ENCODE data around the gene ATF6. TPM values are rescaled to one million over a fixed set of nuclear protein-coding genes. Genes with fewer than 3 reads are reported as not detected.
A peak's percentile ranks its signal among the peaks of the same experiment; 100 is the strongest.
"Not testable (repeated sequence)": the region's sequence is repeated elsewhere in the genome, so short reads cannot be mapped to it uniquely, and the experiment has no call there.

Gene ATF6
- total RNA-seq, 2 donors from 2014 or later = 17.9 to 19.9 TPM

- H3K4me1 ChIP-seq = peaks cover 0 to 15% of the 10 kb centered on the region in 2 donors
- TF ChIP-seq CTCF (IDR thresholded peaks at IDR 0.05) = no peak
Observed at GRCh38 chr1:161747801-161748200, 18.3 kb upstream of the ATF6 start.

GRCh38 chr1:161749509-161750407 lies 16.4 kb upstream of the ATF6 start, which contains the start of gene DUSP12:
TSS of gene DUSP12 (plus strand) at chr1:161749786. CDS start at chr1:161749802, 16 bp downstream.
- no peaks in the 10 kb centered on the region for H3K27me3 ChIP-seq
- no peak for TF ChIP-seq CTCF (IDR thresholded peaks at IDR 0.05)
- peaks cover 0 to 15% of the 10 kb centered on the region in 2 donors for H3K4me1 ChIP-seq
- H3K4me3 ChIP-seq = peak within 1 kb of the TSS; percentile 71 to 77
- H3K36me3 ChIP-seq = peaks cover 27% of the 10 kb centered on the region
- H3K27ac ChIP-seq = peak within 1 kb of the TSS; percentile 82 to 85
- H3K9me3 ChIP-seq = no peaks in the 10 kb centered on the region
- peak; percentile 94 for DNase-seq (ENCODE audit: low spot score)

More at GRCh38 chr1:161747801-161748200, 18.3 kb upstream of the ATF6 start:
- Histone ChIP-seq H3K9me3 (no peaks in the 10 kb centered on the region), H3K27ac (no peak overlapping the region), H3K36me3 (peaks cover 7% of the 10 kb centered on the region), H3K27me3 (no peaks in the 10 kb centered on the region), H3K4me3 (no peak overlapping the region)
- no peak for DNase-seq (ENCODE audit: low spot score)

- H3K36me3 ChIP-seq = peaks cover 5% of the 10 kb centered on the region
- peaks cover 0 to 21% of the 10 kb centered on the region in 2 donors for H3K4me1 ChIP-seq
- no peaks in the 10 kb centered on the region for H3K27me3 ChIP-seq
- DNase-seq (ENCODE audit: low spot score) = no peak
- TF ChIP-seq CTCF (IDR thresholded peaks at IDR 0.05) = peak in 1 of 2 donors; percentile 48
- H3K27ac ChIP-seq = no peak overlapping the region
- H3K4me3 ChIP-seq = no peak overlapping the region
- H3K9me3 ChIP-seq = no peaks in the 10 kb centered on the region
Observed at GRCh38 chr1:161763522-161764098, 2.5 kb upstream of the ATF6 start.

GRCh38 chr1:161768461-161768860 lies 2.3 kb downstream of the ATF6 start:
- no peaks in the 10 kb centered on the region for H3K9me3 ChIP-seq
- no peak for TF ChIP-seq CTCF (IDR thresholded peaks at IDR 0.05)
- H3K27me3 ChIP-seq = no peaks in the 10 kb centered on the region
- no peak for DNase-seq (ENCODE audit: low spot score)
- H3K4me3 ChIP-seq = no peak overlapping the region
- no peaks in the 10 kb centered on the region for H3K36me3 ChIP-seq
- H3K4me1 ChIP-seq = peaks cover 0 to 35% of the 10 kb centered on the region in 2 donors
- H3K27ac ChIP-seq = no peak overlapping the region

- Histone ChIP-seq H3K4me3 (no peak overlapping the region), H3K4me1 (peaks cover 0 to 35% of the 10 kb centered on the region in 2 donors)
- DNase-seq (ENCODE audit: low spot score) = no peak
Observed at GRCh38 chr1:161768986-161769672, 3.0 kb downstream of the ATF6 start.

GRCh38 chr1:161769673-161770045 lies 3.5 kb downstream of the ATF6 start:
- H3K36me3 ChIP-seq; H3K27ac ChIP-seq; DNase-seq (ENCODE audit: low spot score); H3K9me3 ChIP-seq; H3K27me3 ChIP-seq; H3K4me3 ChIP-seq: not testable (repeated sequence)
- peaks cover 0 to 35% of the 10 kb centered on the region in 2 donors for H3K4me1 ChIP-seq

More at GRCh38 chr1:161768986-161769672, 3.0 kb downstream of the ATF6 start:
- Histone ChIP-seq H3K9me3 (no peaks in the 10 kb centered on the region), H3K36me3 (no peaks in the 10 kb centered on the region), H3K27me3 (no peaks in the 10 kb centered on the region), H3K27ac (no peak overlapping the region)
- TF ChIP-seq CTCF (IDR thresholded peaks at IDR 0.05) = no peak

Measured in right atrium auricular region (tissue), 2 donors.